Brain microvascular endothelial cell (primary cell): ENCODE data around the gene CASP10.
"Not testable (repeated sequence)": the region's sequence is repeated elsewhere in the genome, so short reads cannot be mapped to it uniquely, and the experiment has no call there.

Experiments used
- DNase-seq: peaks from one replicate; pipeline ENCODE4 v3.0.0-alpha.2; 2020
- H3K27ac ChIP-seq: fragments of 250-450 bp; sonication (Bioruptor Pico); 2 replicates; pipeline ENCODE4 v1.5.1; 2020; ENCODE audit warnings: mild to moderate bottlenecking, moderate library complexity
- H3K27me3 ChIP-seq: fragments of 250-450 bp; sonication (Bioruptor Pico); replicated peaks from 2 replicates; pipeline ENCODE4 v1.5.1; 2020; ENCODE audit warnings: mild to moderate bottlenecking
- H3K36me3 ChIP-seq: fragments of 250-450 bp; sonication (Bioruptor Pico); replicated peaks from 2 replicates; pipeline ENCODE4 v1.5.1; 2020; ENCODE audit warnings: mild to moderate bottlenecking
- H3K4me3 ChIP-seq: 2 replicates; pipeline ENCODE4 v1.5.1; 2011; ENCODE audit warnings: low read depth, mild to moderate bottlenecking, control low read depth, low read length, moderate library complexity
- CTCF ChIP-seq: IDR thresholded peaks from 2 replicates; pipeline ENCODE4 v1.5.1; 2011; ENCODE audit warnings: low read depth, mild to moderate bottlenecking, moderate library complexity, low read length, control low read depth, inconsistent platforms; ENCODE audit errors: missing control alignments
- in situ Hi-C: cut with HindIII; loops from 2 replicates; pipeline ENCODE4 v1.10.0; 2017; ENCODE audit warnings: low sequenced_read_pairs, low pct_ligation_motif_present

The CASP10 gene

GRCh38 chr2:201139836-201140604, 42.9 kb upstream of the CASP10 start:
- H3K36me3 ChIP-seq: peaks cover 79% of the 10 kb centered on the region
- H3K4me3 ChIP-seq: no peak overlapping the region
- H3K27ac ChIP-seq: no peak overlapping the region
- H3K27me3 ChIP-seq: no peaks in the 10 kb centered on the region
- DNase-seq: no peak
- in situ Hi-C loops: no loop called here
- TF ChIP-seq CTCF: no peak

- in situ Hi-C loops: no loop called here
- Histone ChIP-seq H3K36me3 (peaks cover 47% of the 10 kb centered on the region), H3K27ac (no peak overlapping the region), H3K4me3 (no peak overlapping the region), H3K27me3 (no peaks in the 10 kb centered on the region)
- no peak for TF ChIP-seq CTCF
- no peak for DNase-seq
Observed at GRCh38 chr2:201144101-201145051, 38.6 kb upstream of the CASP10 start.

GRCh38 chr2:201148434-201148990, 34.4 kb upstream of the CASP10 start:
- in situ Hi-C loops: no loop called here
- Histone ChIP-seq H3K27ac (peak overlapping the region; percentile 98), H3K36me3 (peaks cover 37% of the 10 kb centered on the region), H3K4me3 (no peak overlapping the region), H3K27me3 (no peaks in the 10 kb centered on the region)
- no peak for DNase-seq
- no peak for TF ChIP-seq CTCF

- Histone ChIP-seq H3K27me3 (no peaks in the 10 kb centered on the region), H3K27ac (peak overlapping the region; percentile 98), H3K36me3 (peaks cover 35% of the 10 kb centered on the region), H3K4me3 (no peak overlapping the region)
- TF ChIP-seq CTCF: no peak
- DNase-seq: peak; percentile 90
- in situ Hi-C loops: no loop called here
Observed at GRCh38 chr2:201149064-201149820, 33.7 kb upstream of the CASP10 start.

- Histone ChIP-seq H3K36me3 (peaks cover 39% of the 10 kb centered on the region), H3K27ac (peak overlapping the region; percentile 98)
- DNase-seq: peak; percentile 74
- H3K27me3 ChIP-seq, in situ Hi-C loops, H3K4me3 ChIP-seq: not testable (repeated sequence)
Observed at GRCh38 chr2:201149821-201150165, 33.1 kb upstream of the CASP10 start.
